Stimulated activated effector memory CD8-positive, alpha-beta T cell treated with anti-CD3 and anti-CD28 coated beads, Interleukin-12 subunit alpha, Interleukin-12 subunit beta, amount 100 ng/mL, for 72 hours (primary cell): Measurements from ENCODE around the gene SMNDC1.
"Not testable (repeated sequence)": the region's sequence is repeated elsewhere in the genome, so short reads cannot be mapped to it uniquely, and the experiment has no call there.

ENCODE experiments used
- ATAC-seq: fragments of 150-1000 bp; cut with Tn5 transposase; 2 replicates; pipeline ENCODE4 v1.10.0; 2021
- DNase-seq, 2 donors: peaks; one replicate each; pipeline ENCODE4 v3.0.0; 2021 to 2022; ENCODE audit warnings: low spot score in 2 of 2
- H3K27ac Mint-ChIP-seq: one replicate; pipeline ENCODE4 v1.8.0; 2022; ENCODE audit warnings: mild to moderate bottlenecking, mixed read lengths
- H3K36me3 Mint-ChIP-seq: one replicate; pipeline ENCODE4 v1.8.0; 2022; ENCODE audit warnings: mild to moderate bottlenecking, mixed read lengths
- H3K4me1 Mint-ChIP-seq: one replicate; pipeline ENCODE4 v1.8.0; 2022; ENCODE audit warnings: mixed read lengths
- H3K4me3 Mint-ChIP-seq: one replicate; pipeline ENCODE4 v1.8.0; 2022; ENCODE audit warnings: mild to moderate bottlenecking, mixed read lengths
- H3K9me3 Mint-ChIP-seq: one replicate; pipeline ENCODE4 v1.8.0; 2022; ENCODE audit warnings: mixed read lengths

SMNDC1 gene

GRCh38 chr10:110277591-110277990 lies 27.1 kb downstream of the SMNDC1 start:
- Mint-ChIP-seq H3K4me3 (no peak overlapping the region), H3K4me1 (peaks cover 47% of the 10 kb centered on the region), H3K9me3 (no peaks in the 10 kb centered on the region), H3K36me3 (peaks cover 55% of the 10 kb centered on the region), H3K27ac (no peak overlapping the region)
- DNase-seq (no peak), ATAC-seq (no peak)

DNA sequence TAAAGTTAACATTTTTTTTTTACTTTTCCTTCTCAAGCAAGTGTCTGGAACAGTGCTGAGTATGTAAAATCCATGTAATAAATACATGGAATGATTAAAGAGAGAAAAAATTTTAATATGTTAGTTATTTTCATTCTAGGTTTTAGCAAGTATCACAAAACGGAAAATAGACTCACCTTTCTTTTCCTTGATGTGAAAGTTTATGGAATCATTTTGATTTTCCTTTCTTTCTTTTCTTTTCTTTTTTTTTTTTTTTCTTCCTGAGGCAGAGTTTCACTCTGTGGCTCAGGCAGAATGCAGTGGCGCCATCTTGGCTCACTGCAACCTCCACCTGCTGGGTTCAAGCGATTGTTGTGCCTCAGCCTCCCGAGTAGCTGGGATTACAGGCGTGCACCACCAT lies 28.1 kb downstream of the SMNDC1 start:
- ATAC-seq (no peak), DNase-seq (no peak)
- Mint-ChIP-seq H3K9me3 (no peaks in the 10 kb centered on the region), H3K27ac (no peak overlapping the region), H3K36me3 (peaks cover 46% of the 10 kb centered on the region), H3K4me3 (no peak overlapping the region), H3K4me1 (peaks cover 47% of the 10 kb centered on the region)

- Mint-ChIP-seq H3K4me3 (no peak overlapping the region), H3K27ac (no peak overlapping the region), H3K4me1 (peaks cover 47% of the 10 kb centered on the region), H3K9me3 (no peaks in the 10 kb centered on the region), H3K36me3 (peaks cover 32% of the 10 kb centered on the region)
- ATAC-seq: no peak
- DNase-seq: no peak
Observed at GRCh38 chr10:110275128-110275729, 29.5 kb downstream of the SMNDC1 start.

- Mint-ChIP-seq H3K36me3 (peaks cover 29% of the 10 kb centered on the region), H3K4me3 (no peak overlapping the region), H3K4me1 (peaks cover 50% of the 10 kb centered on the region), H3K9me3 (no peaks in the 10 kb centered on the region), H3K27ac (no peak overlapping the region)
- DNase-seq (no peak), ATAC-seq (no peak)
Observed at GRCh38 chr10:110274647-110275046, 30.1 kb downstream of the SMNDC1 start.

GRCh38 chr10:110274072-110274627 lies 30.6 kb downstream of the SMNDC1 start:
- ATAC-seq (no peak), DNase-seq (no peak)
- Mint-ChIP-seq H3K27ac (no peak overlapping the region), H3K4me3 (no peak overlapping the region), H3K9me3 (no peaks in the 10 kb centered on the region), H3K36me3 (peaks cover 29% of the 10 kb centered on the region), H3K4me1 (peaks cover 53% of the 10 kb centered on the region)

DNA sequence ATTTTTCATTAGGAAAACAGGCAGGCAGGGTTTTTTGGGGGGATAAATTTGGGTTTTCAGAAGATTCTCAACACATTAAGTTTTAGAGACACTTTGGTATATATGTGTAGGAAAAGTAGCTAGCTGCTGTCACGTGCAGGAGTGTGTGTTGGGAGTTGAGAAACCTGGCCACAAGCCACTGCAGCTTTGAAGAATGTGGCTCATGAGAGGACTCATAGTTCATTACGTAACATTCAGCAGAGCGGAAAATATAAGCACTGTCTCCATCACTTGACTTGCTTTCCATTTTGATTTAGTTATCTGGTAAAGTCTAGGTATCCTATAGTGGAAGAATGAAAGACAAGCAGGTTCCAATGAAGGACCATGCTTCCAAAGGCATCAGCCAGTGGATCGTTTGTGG lies 31.2 kb downstream of the SMNDC1 start:
- Mint-ChIP-seq H3K4me3 (no peak overlapping the region), H3K4me1 (peaks cover 53% of the 10 kb centered on the region), H3K27ac (no peak overlapping the region), H3K9me3 (no peaks in the 10 kb centered on the region), H3K36me3 (peaks cover 24% of the 10 kb centered on the region)
- DNase-seq: no peak
- ATAC-seq: peak; percentile 81

DNA sequence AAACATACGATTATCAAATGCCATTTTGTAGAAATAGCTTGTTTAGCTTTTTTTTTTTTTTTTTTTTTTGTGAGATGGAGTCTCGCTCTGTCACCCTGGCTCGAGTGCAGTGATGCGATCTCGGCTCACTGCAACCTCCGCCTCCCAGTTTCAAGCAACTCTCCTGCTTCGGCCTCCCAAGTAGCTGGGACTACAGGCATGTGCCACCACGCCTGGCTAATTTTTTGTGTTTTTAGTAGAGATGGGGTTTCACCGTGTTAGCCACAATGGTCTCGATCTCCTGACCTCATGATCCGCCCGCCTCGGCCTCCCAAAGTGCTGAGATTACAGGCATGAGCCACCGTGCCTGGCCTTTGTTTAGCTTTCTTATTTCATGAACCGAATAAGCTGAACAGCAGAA lies 31.7 kb downstream of the SMNDC1 start:
- ATAC-seq: peak; percentile 27
- H3K27ac Mint-ChIP-seq, H3K4me3 Mint-ChIP-seq, DNase-seq, H3K9me3 Mint-ChIP-seq: not testable (repeated sequence)
- Mint-ChIP-seq H3K36me3 (peaks cover 27% of the 10 kb centered on the region), H3K4me1 (peaks cover 53% of the 10 kb centered on the region)

DNA sequence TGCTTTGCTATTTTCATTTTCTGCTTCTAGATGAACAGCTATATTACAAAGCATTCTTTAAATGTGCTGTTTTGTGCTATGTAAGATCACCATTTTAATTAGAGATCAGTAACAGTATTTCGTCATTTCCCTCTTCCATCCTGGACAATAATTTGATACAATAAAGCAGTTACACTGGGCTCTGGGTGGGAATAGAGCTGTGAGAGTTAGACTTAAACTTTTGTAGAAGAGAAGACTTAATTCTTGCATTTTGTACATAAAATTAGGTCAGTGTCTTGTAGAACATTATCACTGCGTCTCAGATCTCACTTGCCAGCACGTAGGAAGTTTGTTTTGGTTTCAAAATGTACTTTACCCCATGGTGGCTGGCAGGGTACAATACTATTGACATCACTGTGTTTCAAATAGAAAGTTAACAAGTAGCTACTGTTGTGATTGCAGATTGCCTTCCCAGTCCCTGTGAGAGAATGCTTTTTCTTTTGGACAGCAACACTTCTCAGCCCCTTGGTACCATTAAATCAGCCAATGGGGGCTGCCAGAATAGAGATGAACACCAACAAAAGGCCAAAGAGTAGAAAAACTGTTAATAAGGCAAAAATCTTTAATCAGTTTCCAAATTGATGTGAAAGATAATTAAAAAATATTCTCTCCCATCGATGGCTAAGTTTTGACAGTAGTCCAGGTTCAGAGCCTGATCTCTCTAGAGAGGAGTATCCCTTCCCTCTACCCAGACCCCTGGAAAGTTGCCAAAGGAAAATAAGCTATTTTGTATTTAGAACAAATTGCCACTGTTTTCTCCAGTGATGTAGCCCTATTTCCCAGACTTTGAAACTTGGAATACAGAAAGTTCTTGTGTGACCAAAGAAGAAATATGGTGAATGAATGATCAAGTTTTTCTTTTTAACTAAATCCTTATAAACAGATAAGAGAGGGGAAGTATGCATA lies 35.1 kb downstream of the SMNDC1 start:
- Mint-ChIP-seq H3K36me3 (peaks cover 27% of the 10 kb centered on the region), H3K9me3 (no peaks in the 10 kb centered on the region), H3K4me1 (peaks cover 34% of the 10 kb centered on the region), H3K27ac (peak overlapping the region; percentile 48), H3K4me3 (peak overlapping the region; percentile 62)
- ATAC-seq (peak; percentile 85), DNase-seq (no peak)

DNA sequence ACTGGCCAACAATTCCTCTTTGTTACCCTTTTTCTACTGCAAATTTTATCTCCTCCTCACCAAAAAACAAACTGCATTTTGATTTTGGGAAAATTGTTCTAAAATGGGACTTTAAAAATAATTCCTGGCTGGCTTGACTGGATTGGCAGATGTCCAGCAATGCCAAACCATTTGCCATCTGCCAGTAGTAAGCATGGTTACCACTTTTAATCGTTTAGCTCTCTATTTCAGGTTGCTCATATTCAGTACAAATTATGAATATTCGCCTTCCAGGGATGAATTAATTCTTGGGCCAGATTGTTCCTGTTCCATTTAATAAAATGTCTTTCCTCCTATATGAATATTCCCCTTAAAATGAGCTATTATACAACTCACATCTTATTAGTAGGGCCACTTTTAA lies 35.7 kb downstream of the SMNDC1 start:
- peaks cover 34% of the 10 kb centered on the region for H3K36me3 Mint-ChIP-seq
- H3K9me3 Mint-ChIP-seq: no peaks in the 10 kb centered on the region
- H3K4me3 Mint-ChIP-seq: peak overlapping the region; percentile 62
- H3K27ac Mint-ChIP-seq: peak overlapping the region; percentile 48
- DNase-seq (no peak), ATAC-seq (no peak)
- H3K4me1 Mint-ChIP-seq: peaks cover 30% of the 10 kb centered on the region

GRCh38 chr10:110268442-110268841 lies 36.3 kb downstream of the SMNDC1 start:
- ATAC-seq: no peak
- no peak overlapping the region for H3K27ac Mint-ChIP-seq
- DNase-seq: no peak
- H3K4me1 Mint-ChIP-seq: peaks cover 25% of the 10 kb centered on the region
- H3K36me3 Mint-ChIP-seq: peaks cover 32% of the 10 kb centered on the region
- H3K4me3 Mint-ChIP-seq: peak overlapping the region; percentile 62
- H3K9me3 Mint-ChIP-seq: no peaks in the 10 kb centered on the region

- no peak for DNase-seq
- no peak for ATAC-seq
- H3K4me3 Mint-ChIP-seq: no peak overlapping the region
- peaks cover 28% of the 10 kb centered on the region for H3K36me3 Mint-ChIP-seq
- H3K27ac Mint-ChIP-seq: no peak overlapping the region
- no peaks in the 10 kb centered on the region for H3K9me3 Mint-ChIP-seq
- peaks cover 20% of the 10 kb centered on the region for H3K4me1 Mint-ChIP-seq
Observed at GRCh38 chr10:110267276-110267675, 37.4 kb downstream of the SMNDC1 start.

GRCh38 chr10:110265573-110266193 lies 39.0 kb downstream of the SMNDC1 start:
- H3K4me1 Mint-ChIP-seq: peaks cover 20% of the 10 kb centered on the region
- H3K9me3 Mint-ChIP-seq: no peaks in the 10 kb centered on the region
- peaks cover 28% of the 10 kb centered on the region for H3K36me3 Mint-ChIP-seq

GRCh38 chr10:110263164-110263563 lies 41.6 kb downstream of the SMNDC1 start:
- DNase-seq (no peak), ATAC-seq (no peak)
- no peaks in the 10 kb centered on the region for H3K9me3 Mint-ChIP-seq
- no peak overlapping the region for H3K4me3 Mint-ChIP-seq
- H3K36me3 Mint-ChIP-seq: peaks cover 16% of the 10 kb centered on the region
- peaks cover 2% of the 10 kb centered on the region for H3K4me1 Mint-ChIP-seq
- no peak overlapping the region for H3K27ac Mint-ChIP-seq

More at GRCh38 chr10:110265573-110266193, 39.0 kb downstream of the SMNDC1 start:
- ATAC-seq: no peak
- H3K27ac Mint-ChIP-seq: no peak overlapping the region
- no peak for DNase-seq
- no peak overlapping the region for H3K4me3 Mint-ChIP-seq

- peaks cover 25% of the 10 kb centered on the region for H3K36me3 Mint-ChIP-seq
- DNase-seq (no peak), ATAC-seq (no peak)
- no peaks in the 10 kb centered on the region for H3K4me1 Mint-ChIP-seq
- no peaks in the 10 kb centered on the region for H3K9me3 Mint-ChIP-seq
- H3K4me3 Mint-ChIP-seq: no peak overlapping the region
- H3K27ac Mint-ChIP-seq: no peak overlapping the region
Observed at GRCh38 chr10:110260746-110261477, 43.8 kb downstream of the SMNDC1 start.

DNA sequence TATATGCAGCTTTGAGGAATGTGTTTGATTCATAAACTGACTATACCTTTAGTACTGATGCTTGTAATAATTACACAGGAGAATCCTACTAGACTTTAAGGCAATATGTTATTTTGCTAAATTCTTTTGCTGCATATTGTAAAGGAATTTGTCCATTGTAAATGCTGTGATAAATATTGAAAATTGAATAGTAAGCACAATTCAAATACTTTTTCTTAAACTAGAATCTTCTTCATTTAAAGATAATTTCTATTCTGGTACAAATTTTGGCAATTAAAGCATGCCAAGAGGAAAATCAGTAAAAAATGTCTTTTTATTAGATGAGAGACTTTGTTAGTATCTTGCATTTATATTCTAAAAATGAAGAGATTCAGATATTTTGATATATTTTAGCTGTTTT lies 45.4 kb downstream of the SMNDC1 start:
- Mint-ChIP-seq H3K27ac (no peak overlapping the region), H3K36me3 (peaks cover 33% of the 10 kb centered on the region), H3K4me3 (no peak overlapping the region), H3K9me3 (peaks cover 3% of the 10 kb centered on the region), H3K4me1 (no peaks in the 10 kb centered on the region)
- ATAC-seq: no peak
- no peak for DNase-seq
